Measurements from ENCODE around the gene ABHD11.

Gene ABHD11

DNA sequence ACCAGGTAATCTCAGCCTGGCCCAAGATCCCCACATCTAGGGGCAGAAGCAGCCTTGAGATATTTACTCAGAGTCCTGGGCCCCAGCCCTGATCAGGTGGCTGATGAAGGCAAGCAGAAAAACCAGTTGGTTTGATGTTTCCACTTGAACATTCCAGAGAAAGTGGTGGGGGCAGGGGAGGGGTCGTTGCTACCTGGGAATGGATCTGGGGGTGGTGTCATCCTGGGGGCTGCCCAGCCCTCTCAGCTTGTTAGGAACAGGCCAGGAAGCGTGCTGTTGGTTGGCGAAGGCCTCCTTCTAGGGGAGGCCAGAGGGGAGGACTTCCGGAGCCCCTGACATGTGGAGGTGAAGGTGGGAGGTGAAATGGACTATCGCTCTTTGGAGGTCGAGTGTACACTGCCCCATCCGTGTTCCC is 3.7 kb upstream of the ABHD11 start:
- H3K4me3 ChIP-seq (replicated peaks in 1 of 2; ENCODE audit: low read depth in 2 of 2, low read length in 2 of 2), result no peak overlapping the region
- TF ChIP-seq, protein P1, sequence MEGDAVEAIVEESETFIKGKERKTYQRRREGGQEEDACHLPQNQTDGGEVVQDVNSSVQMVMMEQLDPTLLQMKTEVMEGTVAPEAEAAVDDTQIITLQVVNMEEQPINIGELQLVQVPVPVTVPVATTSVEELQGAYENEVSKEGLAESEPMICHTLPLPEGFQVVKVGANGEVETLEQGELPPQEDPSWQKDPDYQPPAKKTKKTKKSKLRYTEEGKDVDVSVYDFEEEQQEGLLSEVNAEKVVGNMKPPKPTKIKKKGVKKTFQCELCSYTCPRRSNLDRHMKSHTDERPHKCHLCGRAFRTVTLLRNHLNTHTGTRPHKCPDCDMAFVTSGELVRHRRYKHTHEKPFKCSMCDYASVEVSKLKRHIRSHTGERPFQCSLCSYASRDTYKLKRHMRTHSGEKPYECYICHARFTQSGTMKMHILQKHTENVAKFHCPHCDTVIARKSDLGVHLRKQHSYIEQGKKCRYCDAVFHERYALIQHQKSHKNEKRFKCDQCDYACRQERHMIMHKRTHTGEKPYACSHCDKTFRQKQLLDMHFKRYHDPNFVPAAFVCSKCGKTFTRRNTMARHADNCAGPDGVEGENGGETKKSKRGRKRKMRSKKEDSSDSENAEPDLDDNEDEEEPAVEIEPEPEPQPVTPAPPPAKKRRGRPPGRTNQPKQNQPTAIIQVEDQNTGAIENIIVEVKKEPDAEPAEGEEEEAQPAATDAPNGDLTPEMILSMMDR (IDR thresholded peaks at IDR 0.05; ENCODE audit: low read depth, low read length), result no peak

DNA sequence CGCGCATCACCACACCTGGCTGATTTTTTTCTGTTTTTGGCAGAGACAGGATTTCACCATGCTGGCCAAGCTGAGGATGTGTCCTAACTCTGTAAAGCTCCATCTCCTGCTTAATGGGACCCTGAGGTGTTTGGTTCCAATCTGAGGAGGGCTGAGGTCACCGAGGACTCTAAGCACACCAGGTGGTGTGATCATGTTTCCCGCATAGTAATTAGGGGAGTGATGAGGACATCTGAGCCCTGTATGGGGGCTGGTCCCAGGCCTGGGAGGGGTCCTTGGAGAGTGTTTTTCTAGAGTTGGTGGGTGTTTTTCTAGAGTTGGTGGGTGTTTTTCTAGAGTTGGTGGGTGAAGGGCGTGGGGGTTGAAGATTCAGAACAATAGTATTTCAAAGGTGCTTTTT is 3.0 kb upstream of the ABHD11 start:
- TF ChIP-seq, protein P1 (IDR thresholded peaks at IDR 0.05; ENCODE audit: low read depth, low read length), result no peak
- no peak overlapping the region for H3K4me3 ChIP-seq (replicated peaks in 1 of 2; ENCODE audit: low read depth in 2 of 2, low read length in 2 of 2)
- DNase-seq (ENCODE audit: low read depth in 2 of 2), result no peak

More for the DNA sequence above, 3.7 kb upstream of the ABHD11 start:
- DNase-seq (ENCODE audit: low read depth in 2 of 2), result no peak

DNA sequence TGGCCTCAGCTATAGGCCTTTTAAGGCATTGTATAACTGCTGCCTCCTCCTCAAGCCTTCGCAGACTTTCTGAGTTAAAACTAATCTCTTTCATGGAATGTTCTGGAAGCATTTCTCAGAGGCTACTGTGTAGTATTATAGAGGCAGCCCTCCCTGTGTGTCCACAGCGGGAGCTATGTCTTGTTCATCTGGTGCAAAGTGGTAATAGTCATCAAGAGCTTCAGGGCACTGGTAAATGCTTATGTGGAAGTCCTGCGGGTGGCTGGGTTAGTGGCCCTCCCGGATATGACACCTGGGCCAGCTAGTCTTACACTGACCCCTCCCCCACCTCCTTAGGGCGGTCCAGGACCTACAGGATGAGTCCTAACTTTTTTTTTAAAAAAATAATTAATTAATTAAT is 2.2 kb upstream of the ABHD11 start:
- TF ChIP-seq, protein P1 (IDR thresholded peaks at IDR 0.05; ENCODE audit: low read depth, low read length), result no peak
- no peak for DNase-seq (ENCODE audit: low read depth in 2 of 2)
- no peak overlapping the region for H3K4me3 ChIP-seq (replicated peaks in 1 of 2; ENCODE audit: low read depth in 2 of 2, low read length in 2 of 2)

DNA sequence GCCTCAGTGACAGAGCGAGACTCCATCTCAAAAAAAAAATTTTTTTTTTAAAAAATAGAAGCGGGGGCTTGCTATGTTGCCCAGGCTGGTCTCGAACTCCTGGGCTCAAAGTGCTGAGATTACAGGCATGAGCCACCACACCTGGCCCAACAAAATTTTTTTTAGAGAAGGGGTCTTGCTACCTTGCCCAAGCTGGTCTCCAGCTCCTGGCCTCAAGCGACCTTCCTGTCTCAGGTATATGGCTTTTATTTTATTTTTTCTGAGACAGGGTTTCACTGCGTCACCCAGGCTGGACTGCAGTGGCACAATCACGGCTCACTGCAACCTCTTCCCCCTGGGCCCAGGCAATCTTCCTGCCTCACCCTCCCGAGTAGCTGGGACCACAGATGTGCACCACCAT is 1.6 kb upstream of the ABHD11 start:
- DNase-seq (ENCODE audit: low read depth in 2 of 2), result no peak
- TF ChIP-seq, protein P1 (IDR thresholded peaks at IDR 0.05; ENCODE audit: low read depth, low read length), result no peak

DNA sequence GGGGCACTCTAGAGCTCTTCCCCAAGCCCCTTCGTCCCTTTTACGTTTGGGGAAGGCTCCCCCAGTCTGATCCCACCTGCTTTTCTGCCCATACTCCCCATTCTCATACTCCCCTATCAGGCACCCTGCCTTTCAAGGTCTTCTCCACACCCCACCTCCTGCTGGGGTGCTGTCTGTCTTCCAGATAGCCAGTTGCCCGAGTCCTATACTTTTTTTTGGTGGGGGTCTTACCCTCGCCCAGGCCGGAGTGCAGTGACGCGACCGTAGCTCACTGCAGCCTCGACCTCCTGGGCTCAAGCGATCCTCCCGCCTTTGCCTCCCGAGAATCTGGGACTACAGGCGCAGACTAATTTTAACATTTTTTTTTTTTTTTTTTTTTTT is 775 bp upstream of the ABHD11 start:
- peak overlapping the region; percentile 79 to 88 for H3K4me3 ChIP-seq (replicated peaks in 1 of 2; ENCODE audit: low read depth in 2 of 2, low read length in 2 of 2)
- no peak for DNase-seq (ENCODE audit: low read depth in 2 of 2)
- TF ChIP-seq, protein P1 (IDR thresholded peaks at IDR 0.05; ENCODE audit: low read depth, low read length), result no peak

More for the DNA sequence above, 1.6 kb upstream of the ABHD11 start:
- H3K4me3 ChIP-seq (replicated peaks in 1 of 2; ENCODE audit: low read depth in 2 of 2, low read length in 2 of 2), result no peak overlapping the region

DNA sequence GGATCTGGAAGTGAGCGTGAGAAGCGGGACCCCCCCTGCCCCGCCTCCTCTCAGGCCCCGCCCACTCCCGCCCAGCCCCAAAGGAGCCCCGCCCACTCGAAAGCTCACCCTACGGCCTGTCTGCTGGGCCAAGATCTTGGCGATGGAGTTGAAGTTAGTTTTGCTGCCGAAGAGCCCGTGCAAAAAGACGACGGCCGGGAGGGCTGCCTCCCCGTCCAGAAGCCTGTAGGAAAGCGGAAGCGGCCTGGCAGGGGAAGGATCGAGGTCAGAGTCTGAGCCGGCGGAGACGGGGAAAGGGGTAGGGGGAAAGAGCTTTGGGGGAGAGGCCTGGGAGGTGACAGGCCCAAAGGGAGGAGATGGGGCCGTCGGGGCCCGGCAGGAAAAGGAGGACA is 386 bp downstream of the ABHD11 start:
- H3K4me3 ChIP-seq (replicated peaks in 1 of 2; ENCODE audit: low read depth in 2 of 2, low read length in 2 of 2), result peak overlapping the region; percentile 79 to 88
- TF ChIP-seq, protein P1 (IDR thresholded peaks at IDR 0.05; ENCODE audit: low read depth, low read length), result no peak
- DNase-seq (ENCODE audit: low read depth in 2 of 2), result peak; percentile 54 to 69

DNA sequence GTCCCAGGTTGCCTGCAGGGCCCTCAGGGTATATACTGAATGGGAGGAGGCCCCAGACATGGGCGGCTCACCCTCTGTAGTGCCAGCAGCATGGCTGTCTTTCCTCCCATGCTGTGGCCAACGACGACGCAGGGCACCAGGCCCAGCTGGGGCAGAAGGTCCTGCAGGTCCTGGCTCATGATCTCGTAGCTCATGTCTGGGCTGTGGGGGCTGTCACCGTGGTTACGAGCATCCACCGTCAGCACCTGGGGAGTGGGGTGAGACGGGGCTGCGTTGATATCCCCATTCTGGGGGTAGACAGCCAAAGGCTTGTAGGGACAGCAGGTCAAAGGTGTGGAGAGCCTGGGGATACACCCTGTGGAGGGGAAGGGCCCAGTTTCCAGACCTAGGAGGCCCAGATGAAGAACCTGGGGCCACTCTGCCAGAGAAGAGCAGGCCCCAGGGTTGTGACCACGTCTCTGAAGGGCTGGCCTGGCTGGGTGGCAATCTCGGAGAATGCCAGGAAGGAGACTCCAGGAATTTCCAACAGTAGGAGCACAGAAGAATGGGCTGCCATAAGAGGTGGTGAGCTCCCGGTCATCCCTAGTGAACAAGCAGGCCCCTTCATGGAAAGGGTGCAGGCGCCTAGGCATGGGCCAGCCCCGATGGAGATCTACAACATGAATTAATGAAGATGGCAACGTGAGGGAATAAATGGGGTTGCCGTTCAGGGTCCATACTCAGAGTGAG is 947 bp downstream of the ABHD11 start:
- DNase-seq (ENCODE audit: low read depth in 2 of 2), result no peak
- TF ChIP-seq, protein P1 (IDR thresholded peaks at IDR 0.05; ENCODE audit: low read depth, low read length), result no peak
- H3K4me3 ChIP-seq (replicated peaks in 1 of 2; ENCODE audit: low read depth in 2 of 2, low read length in 2 of 2), result peak overlapping the region; percentile 79 to 88

Measured in cardiac fibroblast (primary cell).